K562 (cell line): ENCODE data around the gene SHMT1. TPM values are rescaled to one million over a fixed set of nuclear protein-coding genes. Genes with fewer than 3 reads are reported as not detected.

Experiments
- ATAC-seq: fragments of 200-7000 bp; cut with Tn5 transposase; 3 replicates; pipeline ENCODE4 v1.9.1; 2020; ENCODE audit warnings: moderate library complexity
- BruUV-seq: library from RNA; stranded (reverse); fragments of 400-500 nt; replicated peaks from 2 replicates; lab custom pipeline; 2021; lab: Mats Ljungman, UMichigan
- CTCF ChIA-PET: fragments of 300-600 bp; formaldehyde crosslinking; extraction: SDS; loops from one replicate; lab custom pipeline; 2021; ENCODE audit warnings: low intra/inter-chr PET ratio; lab: Yijun Ruan, JAX
- POLR2A ChIA-PET: fragments of 300-600, 350-650 bp; sonication (Branson Sonifier 250); formaldehyde crosslinking; extraction: SDS; loops from one replicate; lab custom pipeline; 2021; ENCODE audit warnings: antibody characterized with exemption, inconsistent platforms; lab: Yijun Ruan, JAX
- DNase-seq, 4 experiments: peaks; one replicate each; pipeline versions ENCODE4 v3.0.0 to v3.0.0-alpha.2; 2011 to 2018; ENCODE audit warnings: low spot score in 3 of 4, mixed read lengths in 3 of 4; ENCODE audit errors: extremely low read depth in 1 of 4
- FAIRE-seq: peaks from 2 replicates; lab custom pipeline; 2011; peaks lifted over from hg19 to GRCh38; lab: Jason Lieb, UNC
- H2AFZ ChIP-seq: 2 replicates; pipeline ENCODE4 v1.6.0; 2011; ENCODE audit warnings: low read depth, low read length, control low read depth, inconsistent platforms
- H3K27ac ChIP-seq: fragments of 200-600 bp; 3 replicates; pipeline ENCODE4 v1.8.0; 2011; ENCODE audit warnings: low read depth, mild to moderate bottlenecking, control low read depth, inconsistent platforms, low read length, moderate library complexity, mixed read lengths; ENCODE audit errors: extremely low read depth
- H3K27me3 ChIP-seq, 2 experiments: fragments of 300-600 bp in 1 of 2; 2 replicates in 1 of 2; 3 replicates in 1 of 2; pipeline versions ENCODE4 v1.6.0 to v1.8.0; 2011; ENCODE audit warnings: inconsistent platforms in 2 of 2, low read length in 2 of 2, mild to moderate bottlenecking in 1 of 2, mixed read lengths in 1 of 2, moderate library complexity in 1 of 2; ENCODE audit not compliant: control insufficient read depth in 2 of 2, insufficient read depth in 2 of 2
- H3K36me3 ChIP-seq: fragments of 300-600 bp; 3 replicates; pipeline ENCODE4 v1.8.0; 2011; ENCODE audit warnings: mild to moderate bottlenecking, low read length, inconsistent platforms; ENCODE audit not compliant: control insufficient read depth, insufficient read depth
- H3K4me1 ChIP-seq, 2 experiments: fragments of 200-600 bp in 1 of 2; replicated peaks in 1 of 2; 2 replicates in 1 of 2; 3 replicates in 1 of 2; pipeline versions ENCODE4 v1.5.1 to v1.8.0; 2011; ENCODE audit warnings: inconsistent platforms in 2 of 2, low read length in 2 of 2, mild to moderate bottlenecking in 1 of 2, mixed read lengths in 1 of 2, moderate library complexity in 1 of 2; ENCODE audit not compliant: control insufficient read depth in 2 of 2, insufficient read depth in 2 of 2
- H3K4me2 ChIP-seq: 2 replicates; pipeline ENCODE4 v1.6.1; 2011; ENCODE audit warnings: low read length, control low read depth, inconsistent platforms, mixed read lengths; ENCODE audit not compliant: insufficient read depth
- H3K4me3 ChIP-seq: fragments of 200-600 bp; sonication (generic), shearing (Covaris generic); 2 replicates; pipeline ENCODE4 v1.5.1; 2016; ENCODE audit warnings: control low read depth, inconsistent platforms
- H3K79me2 ChIP-seq: fragments of 200-600 bp; 3 replicates; pipeline ENCODE4 v1.8.0; 2011; ENCODE audit warnings: low read length, inconsistent platforms; ENCODE audit not compliant: control insufficient read depth, insufficient read depth
- H3K9ac ChIP-seq, 2 experiments: 2 replicates each; pipeline versions ENCODE4 v1.6.0 to v1.6.1; 2011; ENCODE audit warnings: low read depth in 2 of 2, low read length in 2 of 2, control low read depth in 1 of 2, inconsistent platforms in 1 of 2, mild to moderate bottlenecking in 1 of 2, mixed read lengths in 1 of 2; ENCODE audit not compliant: insufficient read depth in 1 of 2
- H3K9me1 ChIP-seq: one replicate; pipeline ENCODE4 v1.6.0; 2011; ENCODE audit warnings: inconsistent platforms, mild to moderate bottlenecking, low read length, moderate library complexity; ENCODE audit not compliant: control insufficient read depth, insufficient read depth
- H3K9me3 ChIP-seq: replicated peaks from 2 replicates; pipeline ENCODE4 v1.5.1; 2011; ENCODE audit warnings: low read depth, low read length, inconsistent platforms; ENCODE audit not compliant: control insufficient read depth, insufficient read depth
- H4K20me1 ChIP-seq: replicated peaks from 2 replicates; pipeline ENCODE4 v1.6.1; 2011; ENCODE audit warnings: low read length, inconsistent platforms, mixed read lengths; ENCODE audit not compliant: control insufficient read depth, insufficient read depth
- CBX2 ChIP-seq: fragments of 200-600 bp; sonication (generic); IDR thresholded peaks from one replicate; pipeline ENCODE4 v1.6.1; 2012; ENCODE audit warnings: mild to moderate bottlenecking, low read length, inconsistent platforms; ENCODE audit not compliant: insufficient read depth, poor library complexity, severe bottlenecking
- DACH1 ChIP-seq: fragments of 450-650 bp; IDR thresholded peaks from 2 replicates; pipeline ENCODE4 v1.6.1; 2018; ENCODE audit not compliant: partially characterized antibody
- GTF2A2 ChIP-seq: IDR thresholded peaks from 2 replicates; pipeline ENCODE4 v1.6.1; 2016; ENCODE audit warnings: mild to moderate bottlenecking, missing genetic modification characterization, missing compliant biosample characterization
- HOXB6 ChIP-seq: fragments of 250-450 bp; sonication (Bioruptor Pico); IDR thresholded peaks from 2 replicates; pipeline ENCODE4 v1.5.1; 2022; ENCODE audit warnings: mild to moderate bottlenecking, borderline replicate concordance
- IRF2 ChIP-seq: sonication (generic); formaldehyde crosslinking; IDR thresholded peaks from 2 replicates; pipeline ENCODE4 v1.8.1; 2022; ENCODE audit warnings: mild to moderate bottlenecking, missing genetic modification reagents
- MED1 ChIP-seq: sonication (generic); formaldehyde crosslinking; IDR thresholded peaks from 2 replicates; pipeline ENCODE4 v1.8.1; 2023; ENCODE audit warnings: missing genetic modification reagents, borderline replicate concordance
- POLR2H ChIP-seq: IDR thresholded peaks from 2 replicates; pipeline ENCODE4 v1.6.1; 2016; ENCODE audit warnings: missing genetic modification characterization, low read depth, mild to moderate bottlenecking, control low read depth, missing compliant biosample characterization, moderate library complexity
- RFX5 ChIP-seq: IDR thresholded peaks from 2 replicates; pipeline ENCODE4 v1.6.1; 2011; ENCODE audit warnings: low read depth, mild to moderate bottlenecking, improper control_type of control experiment, low read length
- SMARCA5 ChIP-seq: fragments of 450-650 bp; IDR thresholded peaks from 2 replicates; pipeline ENCODE4 v1.6.1; 2016
- TCFL5 ChIP-seq: fragments of 250-450 bp; sonication (Bioruptor Pico); conservative IDR thresholded peaks from 2 replicates; pipeline ENCODE4 v1.6.1; 2021; ENCODE audit warnings: mild to moderate bottlenecking, moderate library complexity, matching md5 sums
- ZNF644 ChIP-seq: fragments of 200-800 bp; sonication (Bioruptor generic); IDR thresholded peaks from 2 replicates; pipeline ENCODE4 v1.6.1; 2016; ENCODE audit warnings: low read depth, missing genetic modification characterization, missing compliant biosample characterization
- ZNF830 ChIP-seq: fragments of 250-450 bp; sonication (Bioruptor Pico); IDR thresholded peaks from 2 replicates; pipeline ENCODE4 v1.5.0; 2021; ENCODE audit warnings: mild to moderate bottlenecking
- WGBS: fragments of 100-300 bp; shearing (Covaris generic); methylation state at CpG from one replicate; pipeline ENCODE4 v1.1.6; 2016; ENCODE audit warnings: low coverage, mixed read lengths; ENCODE audit not compliant: insufficient coverage; ENCODE audit errors: missing lambda C conversion rate; 5-methylcytosine and 5-hydroxymethylcytosine counted together
- in situ Hi-C: fragments of 300-500 bp; cut with MboI; formaldehyde crosslinking; loops from 4 replicates; pipeline ENCODE4 v1.15.0; 2018; ENCODE audit warnings: inconsistent platforms, mixed read lengths
- intact Hi-C: fragments of 100-400 bp; cut with micrococcal nuclease; formaldehyde crosslinking; loops from 2 replicates; pipeline ENCODE4 v1.14.2; 2022
- polyA plus RNA-seq, 8 experiments: library from polyadenylated mRNA; depleted of rRNA in 4 of 8; stranded (reverse) in 5 of 8; unstranded in 3 of 8; fragments of >200 nt; fragmentation: Nextera tagmentation in 2 of 8; fragmentation: Illumina TruSeq in 1 of 8; extraction: Ambion mirVana in 2 of 8; extraction: Trizol in 1 of 8; gene quantifications; 2 replicates each; pipeline versions ENCODE4 v1.2.1 to v1.2.3, GENCODE V29; 2011 to 2014; ENCODE audit warnings: inconsistent platforms in 1 of 8, missing spikeins in 1 of 8
- total RNA-seq, 7 experiments: library from RNA; depleted of rRNA in 6 of 7; stranded (reverse); fragments of >200 nt in 6 of 7; fragmentation: Illumina TruSeq in 2 of 7; extraction: Trizol in 2 of 7; gene quantifications; 2 replicates each; pipeline versions ENCODE4 v1.2.1 to v1.2.3, GENCODE V29; 2011 to 2021; ENCODE audit warnings: low replicate concordance in 1 of 7
- TF ChIP-seq, protein P1 (sequence below): fragments of 450-650 bp; IDR thresholded peaks from 2 replicates; pipeline ENCODE4 v1.6.1; 2014; ENCODE audit warnings: low read depth, mild to moderate bottlenecking, moderate library complexity, borderline replicate concordance
- TF ChIP-seq, protein P2 (sequence below): IDR thresholded peaks from 2 replicates; pipeline ENCODE4 v1.6.1; 2012; ENCODE audit warnings: low read depth, low read length, improper control_type of control experiment, borderline replicate concordance
- TF ChIP-seq, protein P3 (sequence below): sonication (generic); formaldehyde crosslinking; IDR thresholded peaks from 2 replicates; pipeline ENCODE4 v1.8.0; 2022; ENCODE audit warnings: mild to moderate bottlenecking, missing genetic modification reagents

The SHMT1 gene
- total and polyA plus RNA-seq, 9 of the 15 experiments (the other 6 are each of a cell fraction or from before 2014, with no cell fraction given), result 3.3 to 31.2 (median 23.3) TPM

DNA sequence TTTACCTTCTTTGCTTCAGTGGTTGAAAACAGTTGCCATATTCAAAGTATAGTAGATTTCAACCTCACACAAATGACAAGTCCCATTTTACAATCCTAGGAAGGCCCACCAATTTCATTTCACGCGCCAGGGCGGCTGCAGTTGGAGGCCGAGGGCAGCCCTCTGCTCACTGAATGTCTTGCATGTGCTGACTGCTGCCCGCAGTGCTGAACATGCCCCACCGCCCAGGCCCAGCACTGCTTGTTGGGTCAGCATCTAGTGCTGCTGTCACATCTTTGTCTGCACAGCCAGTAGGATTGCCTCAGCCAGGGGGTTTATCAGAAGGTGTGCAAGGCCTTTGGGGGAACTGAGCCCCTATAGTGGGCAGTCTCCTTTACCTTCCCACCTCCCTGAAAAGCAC lies 36.8 kb downstream of the SHMT1 start (continued):
- TF ChIP-seq, protein P1, sequence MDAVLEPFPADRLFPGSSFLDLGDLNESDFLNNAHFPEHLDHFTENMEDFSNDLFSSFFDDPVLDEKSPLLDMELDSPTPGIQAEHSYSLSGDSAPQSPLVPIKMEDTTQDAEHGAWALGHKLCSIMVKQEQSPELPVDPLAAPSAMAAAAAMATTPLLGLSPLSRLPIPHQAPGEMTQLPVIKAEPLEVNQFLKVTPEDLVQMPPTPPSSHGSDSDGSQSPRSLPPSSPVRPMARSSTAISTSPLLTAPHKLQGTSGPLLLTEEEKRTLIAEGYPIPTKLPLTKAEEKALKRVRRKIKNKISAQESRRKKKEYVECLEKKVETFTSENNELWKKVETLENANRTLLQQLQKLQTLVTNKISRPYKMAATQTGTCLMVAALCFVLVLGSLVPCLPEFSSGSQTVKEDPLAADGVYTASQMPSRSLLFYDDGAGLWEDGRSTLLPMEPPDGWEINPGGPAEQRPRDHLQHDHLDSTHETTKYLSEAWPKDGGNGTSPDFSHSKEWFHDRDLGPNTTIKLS, result no peak
- TF ChIP-seq SMARCA5, result no peak

DNA sequence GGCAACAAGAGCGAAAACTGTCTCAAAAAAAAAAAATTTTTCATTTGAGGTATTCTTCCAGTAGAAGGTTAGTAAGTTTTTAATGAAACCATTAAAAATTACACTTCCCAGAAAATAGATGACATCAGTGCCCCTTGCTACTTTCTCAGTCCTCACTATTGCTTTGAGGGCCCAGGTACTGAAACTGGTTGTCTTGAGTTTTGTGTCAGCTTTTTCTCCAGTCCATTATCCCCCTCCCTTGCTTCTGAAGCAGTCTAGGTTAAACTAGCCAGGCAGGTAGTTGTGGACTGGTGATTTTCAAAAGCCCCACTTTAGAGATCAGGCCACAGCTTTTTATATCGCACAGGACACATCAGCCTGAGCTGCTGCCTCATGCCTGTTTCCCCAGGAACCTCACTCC lies 37.3 kb downstream of the SHMT1 start:
- Histone ChIP-seq H3K27me3 (no peaks in the 10 kb centered on the region), H3K9me1 (no peaks in the 10 kb centered on the region), H3K9me3 (no peaks in the 10 kb centered on the region), H3K79me2 (no peaks in the 10 kb centered on the region), H4K20me1 (no peaks in the 10 kb centered on the region), H3K4me2 (no peak overlapping the region), H3K4me3 (no peak overlapping the region), H2AFZ (no peak overlapping the region), H3K4me1 (peaks cover 0 to 5% of the 10 kb centered on the region in 2 experiments; a peak in 2 of 5 replicates), H3K36me3 (peaks cover 50% of the 10 kb centered on the region; the same call in 2 of the 3 replicates), H3K9ac (no peak overlapping the region), H3K27ac (no peak overlapping the region)
- intact Hi-C loops, result loop anchor here (10.0 kb wide), 1 partner anchor 181 kb away; no protein-coding TSS in a partner anchor
- ChIA-PET CTCF (no interaction called here), POLR2A (no interaction called here)
- no TSS peak for BruUV-seq
- FAIRE-seq, result no peak
- in situ Hi-C loops, result no loop called here
- TF ChIP-seq IRF2 (CRISPR knock-in tag) (no peak), RFX5 (no peak), POLR2H (no peak), DACH1 (no peak), GTF2A2 (no peak), ZNF830 (CRISPR knock-in tag) (no peak), MED1 (no peak), CBX2 (no peak), HOXB6 (CRISPR knock-in tag) (no peak), TCFL5 (CRISPR knock-in tag) (no peak), ZNF644 (no peak)
- TF ChIP-seq, protein P2, sequence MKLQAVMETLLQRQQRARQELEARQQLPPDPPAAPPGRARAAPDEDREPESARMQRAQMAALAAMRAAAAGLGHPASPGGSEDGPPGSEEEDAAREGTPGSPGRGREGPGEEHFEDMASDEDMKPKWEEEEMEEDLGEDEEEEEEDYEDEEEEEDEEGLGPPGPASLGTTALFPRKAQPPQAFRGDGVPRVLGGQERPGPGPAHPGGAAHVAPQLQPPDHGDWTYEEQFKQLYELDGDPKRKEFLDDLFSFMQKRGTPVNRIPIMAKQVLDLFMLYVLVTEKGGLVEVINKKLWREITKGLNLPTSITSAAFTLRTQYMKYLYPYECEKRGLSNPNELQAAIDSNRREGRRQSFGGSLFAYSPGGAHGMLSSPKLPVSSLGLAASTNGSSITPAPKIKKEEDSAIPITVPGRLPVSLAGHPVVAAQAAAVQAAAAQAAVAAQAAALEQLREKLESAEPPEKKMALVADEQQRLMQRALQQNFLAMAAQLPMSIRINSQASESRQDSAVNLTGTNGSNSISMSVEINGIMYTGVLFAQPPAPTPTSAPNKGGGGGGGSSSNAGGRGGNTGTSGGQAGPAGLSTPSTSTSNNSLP, result no peak
- TF ChIP-seq, protein P3, sequence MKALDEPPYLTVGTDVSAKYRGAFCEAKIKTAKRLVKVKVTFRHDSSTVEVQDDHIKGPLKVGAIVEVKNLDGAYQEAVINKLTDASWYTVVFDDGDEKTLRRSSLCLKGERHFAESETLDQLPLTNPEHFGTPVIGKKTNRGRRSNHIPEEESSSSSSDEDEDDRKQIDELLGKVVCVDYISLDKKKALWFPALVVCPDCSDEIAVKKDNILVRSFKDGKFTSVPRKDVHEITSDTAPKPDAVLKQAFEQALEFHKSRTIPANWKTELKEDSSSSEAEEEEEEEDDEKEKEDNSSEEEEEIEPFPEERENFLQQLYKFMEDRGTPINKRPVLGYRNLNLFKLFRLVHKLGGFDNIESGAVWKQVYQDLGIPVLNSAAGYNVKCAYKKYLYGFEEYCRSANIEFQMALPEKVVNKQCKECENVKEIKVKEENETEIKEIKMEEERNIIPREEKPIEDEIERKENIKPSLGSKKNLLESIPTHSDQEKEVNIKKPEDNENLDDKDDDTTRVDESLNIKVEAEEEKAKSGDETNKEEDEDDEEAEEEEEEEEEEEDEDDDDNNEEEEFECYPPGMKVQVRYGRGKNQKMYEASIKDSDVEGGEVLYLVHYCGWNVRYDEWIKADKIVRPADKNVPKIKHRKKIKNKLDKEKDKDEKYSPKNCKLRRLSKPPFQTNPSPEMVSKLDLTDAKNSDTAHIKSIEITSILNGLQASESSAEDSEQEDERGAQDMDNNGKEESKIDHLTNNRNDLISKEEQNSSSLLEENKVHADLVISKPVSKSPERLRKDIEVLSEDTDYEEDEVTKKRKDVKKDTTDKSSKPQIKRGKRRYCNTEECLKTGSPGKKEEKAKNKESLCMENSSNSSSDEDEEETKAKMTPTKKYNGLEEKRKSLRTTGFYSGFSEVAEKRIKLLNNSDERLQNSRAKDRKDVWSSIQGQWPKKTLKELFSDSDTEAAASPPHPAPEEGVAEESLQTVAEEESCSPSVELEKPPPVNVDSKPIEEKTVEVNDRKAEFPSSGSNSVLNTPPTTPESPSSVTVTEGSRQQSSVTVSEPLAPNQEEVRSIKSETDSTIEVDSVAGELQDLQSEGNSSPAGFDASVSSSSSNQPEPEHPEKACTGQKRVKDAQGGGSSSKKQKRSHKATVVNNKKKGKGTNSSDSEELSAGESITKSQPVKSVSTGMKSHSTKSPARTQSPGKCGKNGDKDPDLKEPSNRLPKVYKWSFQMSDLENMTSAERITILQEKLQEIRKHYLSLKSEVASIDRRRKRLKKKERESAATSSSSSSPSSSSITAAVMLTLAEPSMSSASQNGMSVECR (CRISPR knock-in tag), result no peak
- no peak for DNase-seq
- ATAC-seq, result no peak
- WGBS, result 96% methylated on average over 2 of the region's 2 CpGs
